Measurements from ENCODE around the gene CDK4. TPM values are rescaled to one million over a fixed set of nuclear protein-coding genes. Genes with fewer than 3 reads are reported as not detected.
A peak's percentile ranks its signal among the peaks of the same experiment; 100 is the strongest.

Gene CDK4
- 77.4 TPM for polyA plus RNA-seq

GRCh38 chr12:57751788-57752667 is at the start of gene CDK4:
Gene CDK4 (minus strand): TSS chr12:57752310. CDS start chr12:57751717, 593 bp downstream.
- Mint-ChIP-seq H3K27me3 (no peaks in the 10 kb centered on the region), H3K4me3 (peak within 1 kb of the TSS; percentile 77 to 95 (median 90)), H3K4me1 (peaks cover 22 to 44% (median 43%) of the 10 kb centered on the region in 3 donors), H3K36me3 (peaks cover 1% of the 10 kb centered on the region), H3K9me3 (no peaks in the 10 kb centered on the region), H3K27ac (peak within 1 kb of the TSS; percentile 85 to 98 (median 96))

GRCh38 chr12:57800965-57801364 is 48.9 kb upstream of the CDK4 start:
- H3K4me3 Mint-ChIP-seq = no peak overlapping the region
- H3K27me3 Mint-ChIP-seq = no peaks in the 10 kb centered on the region
- H3K36me3 Mint-ChIP-seq = no peaks in the 10 kb centered on the region

GRCh38 chr12:57797933-57798332 is 45.8 kb upstream of the CDK4 start:
- Mint-ChIP-seq H3K36me3 (no peaks in the 10 kb centered on the region), H3K27ac (peak overlapping the region in 1 of 3 donors; percentile 27), H3K4me3 (no peak overlapping the region), H3K4me1 (no peaks in the 10 kb centered on the region), H3K27me3 (no peaks in the 10 kb centered on the region), H3K9me3 (no peaks in the 10 kb centered on the region)

More at GRCh38 chr12:57800965-57801364, 48.9 kb upstream of the CDK4 start:
- Mint-ChIP-seq H3K4me1 (no peaks in the 10 kb centered on the region), H3K9me3 (no peaks in the 10 kb centered on the region), H3K27ac (no peak overlapping the region)

- H3K4me3 Mint-ChIP-seq = no peak overlapping the region
- H3K4me1 Mint-ChIP-seq = no peaks in the 10 kb centered on the region
- no peak overlapping the region for H3K27ac Mint-ChIP-seq
- no peaks in the 10 kb centered on the region for H3K36me3 Mint-ChIP-seq
- no peaks in the 10 kb centered on the region for H3K9me3 Mint-ChIP-seq
- H3K27me3 Mint-ChIP-seq = no peaks in the 10 kb centered on the region
Measured at GRCh38 chr12:57796996-57797395, 44.9 kb upstream of the CDK4 start.

- H3K36me3 Mint-ChIP-seq = no peaks in the 10 kb centered on the region
- no peak overlapping the region for H3K4me3 Mint-ChIP-seq
- no peaks in the 10 kb centered on the region for H3K9me3 Mint-ChIP-seq
- no peaks in the 10 kb centered on the region for H3K4me1 Mint-ChIP-seq
- H3K27me3 Mint-ChIP-seq = no peaks in the 10 kb centered on the region
- peak overlapping the region in 1 of 3 donors; percentile 73 for H3K27ac Mint-ChIP-seq
Measured at GRCh38 chr12:57795354-57795753, 43.2 kb upstream of the CDK4 start.

GRCh38 chr12:57793920-57794319 is 41.8 kb upstream of the CDK4 start:
- Mint-ChIP-seq H3K9me3 (no peaks in the 10 kb centered on the region), H3K27me3 (no peaks in the 10 kb centered on the region), H3K27ac (peak overlapping the region in 1 of 3 donors; percentile 73)

GRCh38 chr12:57783861-57784260 is 31.8 kb upstream of the CDK4 start:
- Mint-ChIP-seq H3K4me1 (peaks cover 11 to 20% (median 11%) of the 10 kb centered on the region in 3 donors), H3K27me3 (no peaks in the 10 kb centered on the region), H3K27ac (peak overlapping the region in 1 of 3 donors; percentile 75), H3K4me3 (peak overlapping the region; percentile 58 to 96 (median 73)), H3K36me3 (peaks cover 3% of the 10 kb centered on the region), H3K9me3 (no peaks in the 10 kb centered on the region)

More at GRCh38 chr12:57793920-57794319, 41.8 kb upstream of the CDK4 start:
- Mint-ChIP-seq H3K4me3 (peak overlapping the region in 1 of 4 donors; percentile 55), H3K36me3 (no peaks in the 10 kb centered on the region), H3K4me1 (peaks cover 0 to 1% (median 0%) of the 10 kb centered on the region in 3 donors)

GRCh38 chr12:57783466-57783801 is 31.3 kb upstream of the CDK4 start:
- peaks cover 11 to 20% (median 11%) of the 10 kb centered on the region in 3 donors for H3K4me1 Mint-ChIP-seq
- H3K27ac Mint-ChIP-seq = peak overlapping the region in 2 of 3 donors; percentile 93 to 99
- H3K4me3 Mint-ChIP-seq = peak overlapping the region; percentile 96 to 100 (median 100)
- H3K9me3 Mint-ChIP-seq = no peaks in the 10 kb centered on the region
- H3K36me3 Mint-ChIP-seq = peaks cover 3% of the 10 kb centered on the region
- H3K27me3 Mint-ChIP-seq = no peaks in the 10 kb centered on the region

- Mint-ChIP-seq H3K27ac (peak within 1 kb of the TSS; percentile 93 to 99 (median 96)), H3K4me1 (peaks cover 11 to 20% (median 11%) of the 10 kb centered on the region in 3 donors), H3K27me3 (no peaks in the 10 kb centered on the region), H3K36me3 (peaks cover 3% of the 10 kb centered on the region), H3K9me3 (no peaks in the 10 kb centered on the region), H3K4me3 (peak within 1 kb of the TSS; percentile 96 to 100 (median 100))
Measured at GRCh38 chr12:57782608-57783465, 30.7 kb upstream of the CDK4 start, which contains the start of gene TSFM. Gene TSFM (plus strand): TSS chr12:57782787. CDS start chr12:57782802, 15 bp downstream.

- Mint-ChIP-seq H3K27ac (peak overlapping the region; percentile 93 to 99 (median 96)), H3K4me1 (peaks cover 11 to 20% (median 11%) of the 10 kb centered on the region in 3 donors), H3K27me3 (no peaks in the 10 kb centered on the region), H3K9me3 (no peaks in the 10 kb centered on the region), H3K36me3 (peaks cover 3% of the 10 kb centered on the region), H3K4me3 (peak overlapping the region; percentile 96 to 100 (median 100))
Measured at GRCh38 chr12:57782243-57782607, 30.1 kb upstream of the CDK4 start.

GRCh38 chr12:57781801-57782200 is 29.7 kb upstream of the CDK4 start:
- Mint-ChIP-seq H3K4me1 (peaks cover 11 to 20% (median 11%) of the 10 kb centered on the region in 3 donors), H3K9me3 (no peaks in the 10 kb centered on the region), H3K27me3 (no peaks in the 10 kb centered on the region), H3K27ac (peak overlapping the region in 2 of 3 donors; percentile 93 to 99), H3K4me3 (peak overlapping the region in 3 of 4 donors; percentile 10 to 96 (median 59)), H3K36me3 (peaks cover 3% of the 10 kb centered on the region)

- Mint-ChIP-seq H3K4me1 (peaks cover 11 to 20% (median 11%) of the 10 kb centered on the region in 3 donors), H3K36me3 (peaks cover 2% of the 10 kb centered on the region), H3K27ac (peak overlapping the region in 1 of 3 donors; percentile 93), H3K27me3 (no peaks in the 10 kb centered on the region), H3K9me3 (no peaks in the 10 kb centered on the region), H3K4me3 (peak overlapping the region in 2 of 4 donors; percentile 18 to 96)
Measured at GRCh38 chr12:57781244-57781643, 29.1 kb upstream of the CDK4 start.

GRCh38 chr12:57780284-57780897 is 28.3 kb upstream of the CDK4 start:
- Mint-ChIP-seq H3K4me1 (peaks cover 11 to 20% (median 14%) of the 10 kb centered on the region in 3 donors), H3K27me3 (no peaks in the 10 kb centered on the region), H3K36me3 (peaks cover 4% of the 10 kb centered on the region), H3K4me3 (no peak overlapping the region), H3K27ac (peak overlapping the region in 2 of 3 donors; percentile 21 to 22), H3K9me3 (no peaks in the 10 kb centered on the region)

- peaks cover 11 to 20% (median 14%) of the 10 kb centered on the region in 3 donors for H3K4me1 Mint-ChIP-seq
- H3K27me3 Mint-ChIP-seq = no peaks in the 10 kb centered on the region
- H3K27ac Mint-ChIP-seq = peak overlapping the region; percentile 21 to 59 (median 28)
- peak overlapping the region in 1 of 4 donors; percentile 9 for H3K4me3 Mint-ChIP-seq
- peaks cover 4% of the 10 kb centered on the region for H3K36me3 Mint-ChIP-seq
- no peaks in the 10 kb centered on the region for H3K9me3 Mint-ChIP-seq
Measured at GRCh38 chr12:57779736-57780135, 27.6 kb upstream of the CDK4 start.
